HG03460 (cell line): Measurements from ENCODE around the gene SCRT2.
"Not testable (repeated sequence)": the region's sequence is repeated elsewhere in the genome, so short reads cannot be mapped to it uniquely, and the experiment has no call there.

Experiments used
- ATAC-seq: cut with Tn5 transposase; IDR thresholded peaks from one replicate; pipeline ENCODE4 v1.9.1; 2021; ENCODE audit not compliant: unreplicated experiment

Gene SCRT2

GRCh38 chr20:701401-702129 is 26.0 kb upstream of the SCRT2 start:
- no peak for ATAC-seq

GRCh38 chr20:699811-700338 is 24.3 kb upstream of the SCRT2 start:
- no peak for ATAC-seq

- ATAC-seq: no peak
Measured at GRCh38 chr20:699342-699741, 23.7 kb upstream of the SCRT2 start.

GRCh38 chr20:698276-698675 is 22.7 kb upstream of the SCRT2 start:
- no peak for ATAC-seq

GRCh38 chr20:697826-698225 is 22.2 kb upstream of the SCRT2 start:
- no peak for ATAC-seq

GRCh38 chr20:695165-695866 is 19.7 kb upstream of the SCRT2 start:
- ATAC-seq: no peak

- no peak for ATAC-seq
Measured at GRCh38 chr20:694496-694895, 18.9 kb upstream of the SCRT2 start.

GRCh38 chr20:693786-694185 is 18.2 kb upstream of the SCRT2 start:
- ATAC-seq: not testable (repeated sequence)

GRCh38 chr20:692044-692443 is 16.4 kb upstream of the SCRT2 start:
- no peak for ATAC-seq

GRCh38 chr20:689947-690346 is 14.3 kb upstream of the SCRT2 start:
- ATAC-seq: no peak

- no peak for ATAC-seq
Measured at GRCh38 chr20:689348-689747, 13.7 kb upstream of the SCRT2 start.

GRCh38 chr20:688809-689212 is 13.2 kb upstream of the SCRT2 start:
- no peak for ATAC-seq

GRCh38 chr20:687468-688203 is 12.0 kb upstream of the SCRT2 start:
- ATAC-seq: no peak

GRCh38 chr20:684676-685319 is 9.2 kb upstream of the SCRT2 start:
- ATAC-seq: no peak

- ATAC-seq: no peak
Measured at GRCh38 chr20:682123-682522, 6.5 kb upstream of the SCRT2 start.

- no peak for ATAC-seq
Measured at GRCh38 chr20:680638-681187, 5.1 kb upstream of the SCRT2 start.

- no peak for ATAC-seq
Measured at GRCh38 chr20:677957-678356, 2.4 kb upstream of the SCRT2 start.

- no peak for ATAC-seq
Measured at GRCh38 chr20:676967-677366, 1.4 kb upstream of the SCRT2 start.

- ATAC-seq: no peak
Measured at GRCh38 chr20:676315-676937, 824 bp upstream of the SCRT2 start.

GRCh38 chr20:675033-675452 is 559 bp downstream of the SCRT2 start:
- no peak for ATAC-seq
